HepG2 (cell line): ENCODE measurements around the gene PPP2R5B. TPM values are rescaled to one million over a fixed set of nuclear protein-coding genes. Genes with fewer than 3 reads are reported as not detected.

Experiments
- ATAC-seq: fragments of 200-7000 bp; cut with Tn5 transposase; 3 replicates; pipeline ENCODE4 v1.9.1; 2020; ENCODE audit warnings: mild to moderate bottlenecking, moderate library complexity
- BruUV-seq: library from RNA; stranded (reverse); fragments of 400-500 nt; replicated peaks from 2 replicates; lab custom pipeline; 2021; lab: Mats Ljungman, UMichigan
- CTCF ChIA-PET: fragments of 300-600 bp; formaldehyde crosslinking; extraction: SDS; loops from one replicate; lab custom pipeline; 2021; ENCODE audit warnings: low total read pairs, inconsistent platforms, low intra/inter-chr PET ratio; lab: Yijun Ruan, JAX
- POLR2A ChIA-PET: fragments of 350-600 bp; sonication (Branson Sonifier 250); formaldehyde crosslinking; loops from one replicate; lab custom pipeline; 2020; ENCODE audit warnings: antibody characterized with exemption, inconsistent platforms; lab: Yijun Ruan, JAX
- DNase-seq: peaks from one replicate; pipeline ENCODE4 v3.0.0-alpha.2; 2015; ENCODE audit warnings: low spot score
- FAIRE-seq: peaks from 3 replicates; lab custom pipeline; 2011; peaks lifted over from hg19 to GRCh38; lab: Jason Lieb, UNC
- H2AFZ ChIP-seq: one replicate; pipeline ENCODE4 v1.6.1; 2011; ENCODE audit warnings: low read length, inconsistent platforms
- H3K27ac ChIP-seq: fragments of 300-600 bp; 3 replicates; pipeline ENCODE4 v1.8.0; 2011; ENCODE audit warnings: mixed run types, mild to moderate bottlenecking, mixed read lengths, low read length, inconsistent platforms; ENCODE audit not compliant: insufficient read depth; ENCODE audit errors: extremely low read length
- H3K27me3 ChIP-seq, 2 experiments: fragments of 200-600 bp in 1 of 2; 2 replicates in 1 of 2; 3 replicates in 1 of 2; pipeline versions ENCODE4 v1.6.0 to v1.8.0; 2011; ENCODE audit warnings: low read length in 2 of 2, mild to moderate bottlenecking in 2 of 2, moderate library complexity in 2 of 2, inconsistent platforms in 1 of 2; ENCODE audit not compliant: insufficient read depth in 2 of 2, control insufficient read depth in 1 of 2
- H3K36me3 ChIP-seq, 2 experiments: fragments of 200-600 bp in 1 of 2; replicated peaks in 1 of 2; 2 replicates in 1 of 2; 3 replicates in 1 of 2; pipeline versions ENCODE4 v1.5.1 to v1.8.0; 2011; ENCODE audit warnings: low read length in 2 of 2, inconsistent platforms in 1 of 2; ENCODE audit not compliant: insufficient read depth in 2 of 2, control insufficient read depth in 1 of 2
- H3K4me1 ChIP-seq: 2 replicates; pipeline ENCODE4 v1.5.1; 2012; ENCODE audit warnings: low read length, inconsistent platforms; ENCODE audit not compliant: insufficient read depth
- H3K4me2 ChIP-seq: 2 replicates; pipeline ENCODE4 v1.6.0; 2011; ENCODE audit warnings: low read depth, low read length, inconsistent platforms
- H3K4me3 ChIP-seq, 3 experiments: fragments of 200-600 bp in 1 of 3; sonication (generic), shearing (Covaris generic) in 1 of 3; replicated peaks in 1 of 3; 2 replicates each; pipeline ENCODE4 v1.5.1; 2011 to 2016; ENCODE audit warnings: low read length in 3 of 3, inconsistent platforms in 2 of 3, low read depth in 2 of 3, mild to moderate bottlenecking in 2 of 3, control low read depth in 1 of 3, mixed read lengths in 1 of 3; ENCODE audit not compliant: insufficient read depth in 1 of 3
- H3K79me2 ChIP-seq: one replicate; pipeline ENCODE4 v1.6.1; 2011; ENCODE audit warnings: low read length, inconsistent platforms; ENCODE audit not compliant: insufficient read depth
- H3K9ac ChIP-seq: 2 replicates; pipeline ENCODE4 v1.6.0; 2011; ENCODE audit warnings: mild to moderate bottlenecking, low read depth, low read length, inconsistent platforms; ENCODE audit not compliant: insufficient read depth
- H3K9me3 ChIP-seq: 2 replicates; pipeline ENCODE4 v1.5.1; 2012; ENCODE audit warnings: mild to moderate bottlenecking, low read length
- H4K20me1 ChIP-seq: 2 replicates; pipeline ENCODE4 v1.6.0; 2011; ENCODE audit warnings: inconsistent platforms, mild to moderate bottlenecking, low read length, moderate library complexity; ENCODE audit not compliant: insufficient read depth
- GLI4 ChIP-seq: sonication (generic); formaldehyde crosslinking; IDR thresholded peaks from 2 replicates; pipeline ENCODE4 v1.5.1; 2020; ENCODE audit warnings: missing genetic modification reagents, mild to moderate bottlenecking, moderate library complexity, borderline replicate concordance
- KLF6 ChIP-seq: IDR thresholded peaks from 2 replicates; pipeline ENCODE4 v1.8.0; 2016; ENCODE audit warnings: missing biosample characterization, missing genetic modification reagents
- PHB2 ChIP-seq: fragments of 450-650 bp; IDR thresholded peaks from 2 replicates; pipeline ENCODE4 v1.6.1; 2018; ENCODE audit not compliant: partially characterized antibody
- POLR2A ChIP-seq, 2 experiments: IDR thresholded peaks; 2 replicates each; pipeline ENCODE4 v1.6.1; 2011; ENCODE audit warnings: low read depth in 2 of 2, low read length in 2 of 2, mild to moderate bottlenecking in 1 of 2, moderate library complexity in 1 of 2; ENCODE audit not compliant: insufficient read depth in 1 of 2
- POLR2G ChIP-seq: fragments of 200-400 bp; formaldehyde crosslinking; IDR thresholded peaks from 2 replicates; pipeline ENCODE4 v1.6.1; 2018; ENCODE audit warnings: mild to moderate bottlenecking, low read depth, low read length, moderate library complexity
- RXRA ChIP-seq: sonication (generic); formaldehyde crosslinking; IDR thresholded peaks from 2 replicates; pipeline ENCODE4 v1.5.1; 2020; ENCODE audit warnings: missing genetic modification reagents
- SMARCE1 ChIP-seq: fragments of 450-650 bp; IDR thresholded peaks from 2 replicates; pipeline ENCODE4 v1.6.1; 2017; ENCODE audit warnings: borderline replicate concordance
- TFAP4 ChIP-seq: sonication (generic); IDR thresholded peaks from 2 replicates; pipeline ENCODE4 v1.6.1; 2016; ENCODE audit warnings: low read depth, borderline replicate concordance
- ZKSCAN8 ChIP-seq: IDR thresholded peaks from 2 replicates; pipeline ENCODE4 v1.6.1; 2016; ENCODE audit warnings: borderline replicate concordance, missing genetic modification reagents, missing compliant biosample characterization
- ZNF629 ChIP-seq: sonication (generic); formaldehyde crosslinking; conservative IDR thresholded peaks from 2 replicates; pipeline ENCODE4 v1.5.0; 2020; ENCODE audit warnings: missing genetic modification reagents
- WGBS: methylation state at CpG from one replicate; pipeline ENCODE4 v1.1.6; 2017; ENCODE audit warnings: low lambda C conversion rate; 5-methylcytosine and 5-hydroxymethylcytosine counted together
- in situ Hi-C: cut with HindIII; loops from 2 replicates; pipeline ENCODE4 v1.10.0; 2017; ENCODE audit warnings: low pct_unique_long_range_greater_than_20kb; ENCODE audit not compliant: extremely low pct_ligation_motif_present
- intact Hi-C: fragments of 100-400 bp; cut with micrococcal nuclease; formaldehyde crosslinking; loops from one replicate; pipeline ENCODE4 v1.10.0; 2022; ENCODE audit not compliant: unreplicated experiment
- polyA plus RNA-seq, 8 experiments: library from polyadenylated mRNA; depleted of rRNA in 3 of 8; stranded (reverse) in 7 of 8; unstranded in 1 of 8; fragments of >200 nt; fragmentation: Illumina TruSeq in 4 of 8; extraction: Trizol in 4 of 8; gene quantifications; 2 replicates each; pipeline versions ENCODE4 v1.2.1 to v1.2.3, GENCODE V29; 2011 to 2016; ENCODE audit warnings: low read depth in 4 of 8, missing spikeins in 1 of 8, mixed read lengths in 1 of 8; ENCODE audit not compliant: insufficient read depth in 1 of 8
- total RNA-seq, 5 experiments: library from RNA; depleted of rRNA; stranded (reverse); fragments of >200 nt; fragmentation: Illumina TruSeq; extraction: Trizol; gene quantifications; 2 replicates each; pipeline ENCODE4 v1.2.3, GENCODE V29; 2016; ENCODE audit warnings: low read depth in 1 of 5

PPP2R5B gene
- total and polyA plus RNA-seq, 2 of the 13 experiments (the other 11 are each of a cell fraction or from before 2014, with no cell fraction given): 2.3 to 8.3 TPM

- WGBS: 81% methylated on average over 7 of the region's 22 CpGs
- H3K79me2 ChIP-seq: no peaks in the 10 kb centered on the region
- ATAC-seq: no peak
- DNase-seq: no peak
- no peak for FAIRE-seq
- peaks cover 32% of the 10 kb centered on the region for H3K4me1 ChIP-seq
- H3K36me3 ChIP-seq: no peaks in the 10 kb centered on the region
- CTCF ChIA-PET: no interaction called here
- intact Hi-C loops: no loop called here
- H3K4me3 ChIP-seq: no peak overlapping the region
- POLR2A ChIA-PET: no interaction called here
- no peaks in the 10 kb centered on the region for H4K20me1 ChIP-seq
- no peaks in the 10 kb centered on the region; a peak in 1 of 5 replicates for H3K27me3 ChIP-seq
- H2AFZ ChIP-seq: no peak overlapping the region
- no TSS peak for BruUV-seq
- in situ Hi-C loops: no loop called here
- no peak overlapping the region for H3K27ac ChIP-seq
- TF ChIP-seq SMARCE1 (no peak), PHB2 (no peak), RXRA (CRISPR knock-in tag) (no peak), POLR2G (no peak), POLR2A (IDR thresholded peaks at IDR 0.05; ENCODE audit: insufficient read depth in 1 of 2, low read depth in 2 of 2, low read length in 2 of 2) (no peak), KLF6 (CRISPR knock-in tag) (no peak), TFAP4 (no peak), ZKSCAN8 (CRISPR knock-in tag) (no peak)
- TF ChIP-seq, all 625 proteins: peak for 0
- H3K4me2 ChIP-seq: no peak overlapping the region
- H3K9me3 ChIP-seq: no peaks in the 10 kb centered on the region
- no peak overlapping the region for H3K9ac ChIP-seq
Measured at GRCh38 chr11:64926689-64927088, 2.2 kb downstream of the PPP2R5B start.

DNA sequence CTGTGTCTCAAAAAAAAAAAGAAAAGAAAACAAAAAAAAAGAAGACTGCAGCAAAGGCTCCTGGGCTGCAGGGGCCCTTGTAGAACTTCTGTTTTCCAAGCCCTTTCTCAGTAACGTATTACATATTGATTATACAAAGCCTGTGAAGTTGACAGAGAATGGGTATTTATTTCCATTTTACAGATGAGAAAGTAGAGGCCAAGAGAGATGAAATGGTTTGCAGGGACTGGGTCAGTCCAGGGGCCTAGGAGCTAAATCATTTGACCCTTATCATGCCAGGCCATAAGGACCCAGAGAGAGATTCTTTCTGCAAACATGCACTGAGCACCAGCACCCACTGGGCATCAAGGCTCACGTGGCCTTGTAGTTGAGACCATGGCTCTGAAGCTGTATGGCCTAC lies 4.5 kb downstream of the PPP2R5B start:
- H3K9ac ChIP-seq: no peak overlapping the region
- intact Hi-C loops (no loop called here), in situ Hi-C loops (no loop called here)
- H4K20me1 ChIP-seq: no peaks in the 10 kb centered on the region
- H3K27ac ChIP-seq: no peak overlapping the region
- ATAC-seq (no peak), DNase-seq (no peak), FAIRE-seq (no peak)
- ChIA-PET POLR2A (no interaction called here), CTCF (no interaction called here)
- no peaks in the 10 kb centered on the region for H3K79me2 ChIP-seq
- no TSS peak for BruUV-seq
- no peak overlapping the region for H2AFZ ChIP-seq
- H3K4me3 ChIP-seq: no peak overlapping the region
- WGBS: 96% methylated on average over 1 of the region's 2 CpGs
- H3K36me3 ChIP-seq: peaks cover 0 to 1% of the 10 kb centered on the region in 2 experiments; a peak in 1 of 5 replicates
- H3K4me2 ChIP-seq: no peak overlapping the region
- H3K9me3 ChIP-seq: no peaks in the 10 kb centered on the region
- peaks cover 23% of the 10 kb centered on the region for H3K4me1 ChIP-seq
- no peaks in the 10 kb centered on the region; a peak in 1 of 5 replicates for H3K27me3 ChIP-seq
- TF ChIP-seq GLI4 (no peak), ZNF629 (CRISPR knock-in tag) (peak; percentile 64)
